ACC112 (cell line): ENCODE results near the gene SYCN.

Experiments
- H2AFZ ChIP-seq: fragments of 200-600 bp; sonication (generic); one replicate; pipeline ENCODE4 v1.6.0; 2017; ENCODE audit warnings: antibody characterized with exemption, low read length; ENCODE audit not compliant: unreplicated experiment
- H3K27ac ChIP-seq: fragments of 200-600 bp; sonication (generic); 2 replicates; pipeline ENCODE4 v1.5.1; 2014; ENCODE audit warnings: low read depth, mild to moderate bottlenecking, antibody characterized with exemption, low read length, moderate library complexity
- H3K27me3 ChIP-seq: fragments of 200-600 bp; sonication (generic); 2 replicates; pipeline ENCODE4 v1.6.1; 2014; ENCODE audit warnings: mild to moderate bottlenecking, antibody characterized with exemption, low read length, moderate library complexity, mixed read lengths; ENCODE audit not compliant: insufficient read depth
- H3K36me3 ChIP-seq: fragments of 200-600 bp; sonication (generic); 2 replicates; pipeline ENCODE4 v1.6.1; 2016; ENCODE audit warnings: mild to moderate bottlenecking, antibody characterized with exemption, low read length, moderate library complexity, mixed read lengths; ENCODE audit not compliant: insufficient read depth
- H3K4me1 ChIP-seq: fragments of 200-600 bp; sonication (generic); one replicate; pipeline ENCODE4 v1.6.1; 2016; ENCODE audit warnings: low read length, mixed read lengths; ENCODE audit not compliant: insufficient read depth, unreplicated experiment, control insufficient read depth
- H3K4me3 ChIP-seq: fragments of 200-600 bp; sonication (generic); 2 replicates; pipeline ENCODE4 v1.5.1; 2014; ENCODE audit warnings: mild to moderate bottlenecking, low read depth, low read length
- H3K79me2 ChIP-seq: fragments of 200-600 bp; sonication (generic); one replicate; pipeline ENCODE4 v1.6.0; 2016; ENCODE audit warnings: low read length; ENCODE audit not compliant: control insufficient read depth, unreplicated experiment, insufficient read depth

Gene SYCN

GRCh38 chr19:39171479-39172465 lies 32.3 kb downstream of the SYCN start:
- no peaks in the 10 kb centered on the region for H3K36me3 ChIP-seq
- no peak overlapping the region for H3K27ac ChIP-seq

GRCh38 chr19:39170386-39171231 lies 33.5 kb downstream of the SYCN start:
- Histone ChIP-seq H3K79me2 (no peaks in the 10 kb centered on the region), H2AFZ (no peak overlapping the region), H3K4me1 (no peaks in the 10 kb centered on the region)

More at GRCh38 chr19:39171479-39172465, 32.3 kb downstream of the SYCN start:
- Histone ChIP-seq H3K27me3 (no peaks in the 10 kb centered on the region), H3K4me3 (no peak overlapping the region), H3K79me2 (no peaks in the 10 kb centered on the region), H2AFZ (no peak overlapping the region), H3K4me1 (no peaks in the 10 kb centered on the region)

GRCh38 chr19:39169143-39169810 lies 34.8 kb downstream of the SYCN start:
- Histone ChIP-seq H3K4me1 (no peaks in the 10 kb centered on the region), H2AFZ (no peak overlapping the region), H3K4me3 (no peak overlapping the region), H3K27me3 (no peaks in the 10 kb centered on the region), H3K36me3 (no peaks in the 10 kb centered on the region), H3K27ac (no peak overlapping the region), H3K79me2 (no peaks in the 10 kb centered on the region)

More at GRCh38 chr19:39170386-39171231, 33.5 kb downstream of the SYCN start:
- no peaks in the 10 kb centered on the region for H3K27me3 ChIP-seq
- H3K4me3 ChIP-seq: no peak overlapping the region
- no peaks in the 10 kb centered on the region for H3K36me3 ChIP-seq
- H3K27ac ChIP-seq: no peak overlapping the region

GRCh38 chr19:39168258-39169142 lies 35.6 kb downstream of the SYCN start:
- H3K79me2 ChIP-seq: no peaks in the 10 kb centered on the region
- no peaks in the 10 kb centered on the region for H3K36me3 ChIP-seq
- H2AFZ ChIP-seq: no peak overlapping the region
- H3K27ac ChIP-seq: no peak overlapping the region
- H3K4me3 ChIP-seq: no peak overlapping the region
- H3K27me3 ChIP-seq: no peaks in the 10 kb centered on the region
- no peaks in the 10 kb centered on the region for H3K4me1 ChIP-seq

- Histone ChIP-seq H3K4me3 (no peak overlapping the region), H3K4me1 (no peaks in the 10 kb centered on the region), H3K36me3 (no peaks in the 10 kb centered on the region), H2AFZ (no peak overlapping the region), H3K27me3 (no peaks in the 10 kb centered on the region), H3K27ac (no peak overlapping the region), H3K79me2 (no peaks in the 10 kb centered on the region)
Observed at GRCh38 chr19:39167461-39168257, 36.4 kb downstream of the SYCN start.

- no peaks in the 10 kb centered on the region for H3K36me3 ChIP-seq
- H3K27me3 ChIP-seq: no peaks in the 10 kb centered on the region
- no peaks in the 10 kb centered on the region for H3K79me2 ChIP-seq
- H3K27ac ChIP-seq: no peak overlapping the region
- H3K4me1 ChIP-seq: no peaks in the 10 kb centered on the region
- H2AFZ ChIP-seq: no peak overlapping the region
- no peak overlapping the region for H3K4me3 ChIP-seq
Observed at GRCh38 chr19:39166571-39167391, 37.3 kb downstream of the SYCN start.

GRCh38 chr19:39165857-39166256 lies 38.2 kb downstream of the SYCN start:
- no peaks in the 10 kb centered on the region for H3K36me3 ChIP-seq
- H3K27ac ChIP-seq: no peak overlapping the region
- H2AFZ ChIP-seq: no peak overlapping the region
- H3K27me3 ChIP-seq: no peaks in the 10 kb centered on the region
- H3K4me3 ChIP-seq: no peak overlapping the region
- no peaks in the 10 kb centered on the region for H3K4me1 ChIP-seq
- no peaks in the 10 kb centered on the region for H3K79me2 ChIP-seq

- no peaks in the 10 kb centered on the region for H3K36me3 ChIP-seq
- no peak overlapping the region for H3K27ac ChIP-seq
- H3K27me3 ChIP-seq: no peaks in the 10 kb centered on the region
- no peaks in the 10 kb centered on the region for H3K79me2 ChIP-seq
- H3K4me3 ChIP-seq: no peak overlapping the region
- H3K4me1 ChIP-seq: no peaks in the 10 kb centered on the region
- H2AFZ ChIP-seq: no peak overlapping the region
Observed at GRCh38 chr19:39164289-39164688, 39.8 kb downstream of the SYCN start.

- Histone ChIP-seq H3K36me3 (no peaks in the 10 kb centered on the region), H3K27me3 (no peaks in the 10 kb centered on the region), H3K79me2 (peaks cover 6% of the 10 kb centered on the region), H3K4me3 (no peak overlapping the region), H2AFZ (no peak overlapping the region), H3K4me1 (no peaks in the 10 kb centered on the region), H3K27ac (no peak overlapping the region)
Observed at GRCh38 chr19:39163621-39164020, 40.4 kb downstream of the SYCN start.
